H1 (cell line): ENCODE results near the gene MYLIP. TPM values are rescaled to one million over a fixed set of nuclear protein-coding genes. Genes with fewer than 3 reads are reported as not detected.
A peak's percentile ranks its signal among the peaks of the same experiment; 100 is the strongest.

Source experiments
- CTCF ChIA-PET: fragments of 300-600 bp; sonication (Branson Sonifier 250); formaldehyde crosslinking; loops from one replicate; lab custom pipeline; 2021; ENCODE audit not compliant: partially characterized antibody; lab: Charles Lee
- POLR2A ChIA-PET: fragments of 300-600 bp; sonication (Branson Sonifier 250); formaldehyde crosslinking; loops from one replicate; lab custom pipeline; 2021; ENCODE audit warnings: inconsistent platforms; ENCODE audit not compliant: partially characterized antibody; lab: Charles Lee
- DNase-seq, 2 experiments: peaks; one replicate each; pipeline versions ENCODE4 v3.0.0 to v3.0.0-alpha.2; 2010 to 2022; ENCODE audit warnings: low spot score in 2 of 2, low read depth in 1 of 2, mixed read lengths in 1 of 2
- FAIRE-seq: peaks from 2 replicates; lab custom pipeline; 2011; peaks lifted over from hg19 to GRCh38; lab: Jason Lieb, UNC
- H2AFZ ChIP-seq: 2 replicates; pipeline ENCODE4 v1.8.1; 2012; ENCODE audit warnings: low read length, inconsistent platforms
- H2AK5ac ChIP-seq: 2 replicates; pipeline ENCODE4 v1.6.1; 2013; ENCODE audit warnings: low read depth, low read length
- H2BK120ac ChIP-seq: replicated peaks from 2 replicates; pipeline ENCODE3; 2013; ENCODE audit warnings: low read depth, low read length, inconsistent platforms
- H2BK12ac ChIP-seq: 2 replicates; pipeline ENCODE4 v1.6.1; 2013; ENCODE audit warnings: low read depth, low read length
- H2BK15ac ChIP-seq: 2 replicates; pipeline ENCODE4 v1.6.1; 2013; ENCODE audit warnings: low read length
- H2BK20ac ChIP-seq: 2 replicates; pipeline ENCODE4 v1.6.1; 2013; ENCODE audit warnings: low read length
- H2BK5ac ChIP-seq: 2 replicates; pipeline ENCODE4 v1.6.1; 2013; ENCODE audit warnings: low read depth, low read length
- H3K14ac ChIP-seq: 2 replicates; pipeline ENCODE4 v1.6.1; 2013; ENCODE audit warnings: inconsistent platforms; ENCODE audit not compliant: insufficient read length
- H3K18ac ChIP-seq: 2 replicates; pipeline ENCODE4 v1.6.1; 2013; ENCODE audit warnings: low read length; ENCODE audit errors: extremely low read depth
- H3K23ac ChIP-seq: 2 replicates; pipeline ENCODE4 v1.6.1; 2013; ENCODE audit warnings: inconsistent platforms; ENCODE audit not compliant: insufficient read length
- H3K23me2 ChIP-seq: 2 replicates; pipeline ENCODE4 v1.6.1; 2013; ENCODE audit warnings: low read depth, low read length
- H3K27ac ChIP-seq: 2 replicates; pipeline ENCODE4 v1.6.1; 2011; ENCODE audit warnings: low read depth, low read length, inconsistent platforms
- H3K27me3 ChIP-seq, 4 experiments: replicated peaks in 1 of 4; 1 replicate in 1 of 4; 2 replicates in 3 of 4; pipeline versions ENCODE4 v1.6.1 to v1.8.1; 2011 to 2013; ENCODE audit warnings: low read length in 3 of 4, mild to moderate bottlenecking in 3 of 4, inconsistent platforms in 2 of 4, mixed read lengths in 2 of 4, moderate library complexity in 1 of 4; ENCODE audit not compliant: control insufficient read depth in 3 of 4, insufficient read depth in 3 of 4; ENCODE audit errors: extremely low read depth in 1 of 4
- H3K36me3 ChIP-seq, 4 experiments: 2 replicates each; pipeline versions ENCODE4 v1.6.1 to v1.8.1; 2011 to 2013; ENCODE audit warnings: mild to moderate bottlenecking in 4 of 4, low read length in 3 of 4, moderate library complexity in 2 of 4, control low read depth in 1 of 4, inconsistent platforms in 1 of 4; ENCODE audit not compliant: insufficient read depth in 4 of 4, control insufficient read depth in 2 of 4
- H3K4ac ChIP-seq: replicated peaks from 2 replicates; pipeline ENCODE3; 2013; ENCODE audit warnings: low read length, low read depth, mixed read lengths, inconsistent platforms; ENCODE audit not compliant: insufficient read length
- H3K4me1 ChIP-seq, 4 experiments: replicated peaks in 1 of 4; 1 replicate in 1 of 4; 2 replicates in 3 of 4; pipeline versions ENCODE4 v1.6.1 to v1.8.1; 2011 to 2013; ENCODE audit warnings: low read length in 3 of 4, inconsistent platforms in 2 of 4, mixed read lengths in 1 of 4; ENCODE audit not compliant: insufficient read depth in 4 of 4, control insufficient read depth in 3 of 4
- H3K4me2 ChIP-seq, 2 experiments: 2 replicates each; pipeline versions ENCODE4 v1.6.1 to v1.8.1; 2011 to 2013; ENCODE audit warnings: low read depth in 2 of 2, low read length in 2 of 2, control low read depth in 1 of 2, inconsistent platforms in 1 of 2, mild to moderate bottlenecking in 1 of 2; ENCODE audit not compliant: insufficient read depth in 1 of 2
- H3K4me3 ChIP-seq, 4 experiments: fragments of 200-600, 300-600 bp in 1 of 4; sonication (generic), shearing (Covaris generic), sonication (Bioruptor Twin) in 1 of 4; 2 replicates each; pipeline versions ENCODE4 v1.5.1 to v1.8.1; 2011 to 2016; ENCODE audit warnings: low read length in 4 of 4, low read depth in 3 of 4, control low read depth in 2 of 4, inconsistent platforms in 2 of 4, mild to moderate bottlenecking in 2 of 4, mixed read lengths in 1 of 4, moderate library complexity in 1 of 4; ENCODE audit not compliant: insufficient read depth in 2 of 4; ENCODE audit errors: extremely low read depth in 1 of 4
- H3K56ac ChIP-seq: replicated peaks from 2 replicates; pipeline ENCODE3; 2013; ENCODE audit warnings: low read depth, mild to moderate bottlenecking, mixed read lengths, low read length, inconsistent platforms; ENCODE audit not compliant: insufficient read length
- H3K79me1 ChIP-seq: 2 replicates; pipeline ENCODE4 v1.6.1; 2013; ENCODE audit warnings: low read depth, low read length, control low read depth
- H3K79me2 ChIP-seq, 2 experiments: 2 replicates each; pipeline versions ENCODE4 v1.6.1 to v1.8.1; 2012 to 2013; ENCODE audit warnings: low read length in 2 of 2, mild to moderate bottlenecking in 2 of 2, inconsistent platforms in 1 of 2; ENCODE audit not compliant: insufficient read depth in 2 of 2, control insufficient read depth in 1 of 2
- H3K9ac ChIP-seq, 4 experiments: replicated peaks in 1 of 4; 1 replicate in 1 of 4; 2 replicates in 3 of 4; pipeline versions ENCODE4 v1.6.1 to v1.8.1; 2011 to 2013; ENCODE audit warnings: low read depth in 3 of 4, low read length in 3 of 4, control low read depth in 2 of 4, mild to moderate bottlenecking in 2 of 4, moderate library complexity in 2 of 4, inconsistent platforms in 1 of 4; ENCODE audit errors: extremely low read depth in 1 of 4
- H3K9me3 ChIP-seq, 2 experiments: 2 replicates each; pipeline versions ENCODE4 v1.6.1 to v1.8.1; 2012 to 2013; ENCODE audit warnings: mild to moderate bottlenecking in 2 of 2, moderate library complexity in 2 of 2, control low read depth in 1 of 2, inconsistent platforms in 1 of 2, low read depth in 1 of 2, low read length in 1 of 2, mixed read lengths in 1 of 2; ENCODE audit not compliant: insufficient read depth in 2 of 2
- H4K20me1 ChIP-seq, 2 experiments: replicated peaks in 1 of 2; 2 replicates each; pipeline versions ENCODE3 to v1.8.1; 2011 to 2013; ENCODE audit warnings: inconsistent platforms in 2 of 2, low read length in 2 of 2, mild to moderate bottlenecking in 1 of 2; ENCODE audit not compliant: insufficient read depth in 2 of 2, control insufficient read depth in 1 of 2
- H4K5ac ChIP-seq: 2 replicates; pipeline ENCODE4 v1.6.1; 2013; ENCODE audit warnings: low read length, low read depth, mixed read lengths, inconsistent platforms; ENCODE audit not compliant: insufficient read length
- H4K8ac ChIP-seq: 2 replicates; pipeline ENCODE4 v1.8.0; 2013; ENCODE audit warnings: mild to moderate bottlenecking, moderate library complexity, low read length, inconsistent platforms; ENCODE audit not compliant: insufficient read depth; ENCODE audit errors: extremely low read depth
- H4K91ac ChIP-seq: replicated peaks from 2 replicates; pipeline ENCODE3; 2013; ENCODE audit warnings: low read length, mixed read lengths, inconsistent platforms; ENCODE audit not compliant: insufficient read length
- ASH2L ChIP-seq: fragments of 200-600, 300-600 bp; sonication (generic); IDR thresholded peaks from one replicate; pipeline ENCODE4 v1.7.1; 2017; ENCODE audit warnings: low read length
- BCL11A ChIP-seq, 2 experiments: IDR thresholded peaks; one replicate each; pipeline ENCODE4 v1.6.1; 2011; ENCODE audit warnings: low read depth in 2 of 2, low read length in 2 of 2, mild to moderate bottlenecking in 2 of 2
- HDAC6 ChIP-seq: IDR thresholded peaks from one replicate; pipeline ENCODE4 v1.7.1; 2012; ENCODE audit warnings: low read depth, mild to moderate bottlenecking, inconsistent platforms, low read length, moderate library complexity
- KDM4A ChIP-seq: IDR thresholded peaks from one replicate; pipeline ENCODE4 v1.7.1; 2012; ENCODE audit warnings: low read depth, mild to moderate bottlenecking, moderate library complexity, low read length, inconsistent platforms; ENCODE audit not compliant: severe bottlenecking
- MAFK ChIP-seq: IDR thresholded peaks from 2 replicates; pipeline ENCODE4 v1.6.1; 2012; ENCODE audit warnings: low read depth, mild to moderate bottlenecking, improper control_type of control experiment, low read length
- NRF1 ChIP-seq: IDR thresholded peaks from 2 replicates; pipeline ENCODE4 v1.6.1; 2011; ENCODE audit warnings: mild to moderate bottlenecking, low read depth, low read length, improper control_type of control experiment
- POU5F1 ChIP-seq: IDR thresholded peaks from 2 replicates; pipeline ENCODE4 v1.6.1; 2011; ENCODE audit warnings: low read depth, mild to moderate bottlenecking, low read length, moderate library complexity
- RAD21 ChIP-seq, 2 experiments: IDR thresholded peaks in 1 of 2; conservative IDR thresholded peaks in 1 of 2; 2 replicates each; pipeline ENCODE4 v1.6.1; 2011; ENCODE audit warnings: low read depth in 2 of 2, low read length in 2 of 2, improper control_type of control experiment in 1 of 2, inconsistent platforms in 1 of 2, mild to moderate bottlenecking in 1 of 2, moderate library complexity in 1 of 2
- RFX5 ChIP-seq: IDR thresholded peaks from 2 replicates; pipeline ENCODE4 v1.6.1; 2011; ENCODE audit warnings: low read depth, low read length, improper control_type of control experiment, borderline replicate concordance
- SAP30 ChIP-seq: fragments of 300-600 bp; sonication (generic); IDR thresholded peaks from 2 replicates; pipeline ENCODE4 v1.7.1; 2012; ENCODE audit warnings: low read length, moderate library complexity, mild to moderate bottlenecking, inconsistent platforms; ENCODE audit not compliant: insufficient read depth, insufficient replicate concordance
- SIX5 ChIP-seq: IDR thresholded peaks from 2 replicates; pipeline ENCODE4 v1.6.1; 2011; ENCODE audit warnings: mild to moderate bottlenecking, low read depth, low read length
- SRF ChIP-seq: IDR thresholded peaks from 2 replicates; pipeline ENCODE4 v1.6.1; 2011; ENCODE audit warnings: mild to moderate bottlenecking, low read depth, low read length, moderate library complexity
- TCF12 ChIP-seq: IDR thresholded peaks from 2 replicates; pipeline ENCODE4 v1.6.1; 2011; ENCODE audit warnings: low read depth, mild to moderate bottlenecking, low read length
- WGBS, 2 experiments: shearing (Covaris generic) in 1 of 2; methylation state at CpG; one replicate each; pipeline versions ENCODE4 v1.1.6 to v1.1.7; 2013 to 2015; ENCODE audit warnings: low lambda C conversion rate in 2 of 2, mixed read lengths in 2 of 2, inconsistent platforms in 1 of 2, low coverage in 1 of 2, missing lambda C conversion rate in 1 of 2; ENCODE audit not compliant: insufficient replicate concordance in 2 of 2, insufficient coverage in 1 of 2, insufficient read length in 1 of 2; ENCODE audit errors: extremely low coverage in 1 of 2, missing lambda C conversion rate in 1 of 2; 5-methylcytosine and 5-hydroxymethylcytosine counted together
- polyA plus RNA-seq, 7 experiments: library from polyadenylated mRNA; depleted of rRNA in 3 of 7; stranded (reverse) in 5 of 7; unstranded in 2 of 7; fragments of >200 nt in 5 of 7; fragments of 200-250 nt in 2 of 7; gene quantifications; 1 replicate in 5 of 7; 2 replicates in 1 of 7; 4 replicates in 1 of 7; pipeline versions ENCODE4 v1.2.1 to v1.2.3, GENCODE V29; 2011 to 2013; ENCODE audit warnings: missing spikeins in 2 of 7, mixed read lengths in 2 of 7
- total RNA-seq: library from RNA; stranded (reverse); fragmentation: NEBNext Ultra II Directional; extraction: Animal tissue kit (Norgen Biotek cat#: 25700); gene quantifications from 2 replicates; pipeline ENCODE4 v1.2.1, GENCODE V29; 2021
- TF ChIP-seq, protein P1 (sequence below): IDR thresholded peaks from 2 replicates; pipeline ENCODE4 v1.6.1; 2011; ENCODE audit warnings: low read depth, mild to moderate bottlenecking, low read length; ENCODE audit not compliant: insufficient read depth

The MYLIP gene
- total and polyA plus RNA-seq, 2 of the 8 experiments (the other 6 are each of a cell fraction or from before 2014, with no cell fraction given), result 21.1 to 26.9 TPM

GRCh38 chr6:16168858-16169257 is 40.0 kb downstream of the MYLIP start:
- no peak overlapping the region for H3K4ac ChIP-seq
- H3K4me1 ChIP-seq, result no peaks in the 10 kb centered on the region
- FAIRE-seq (peak; percentile 78), DNase-seq (no peak)
- no peak overlapping the region for H3K4me2 ChIP-seq
- H3K56ac ChIP-seq, result no peak overlapping the region
- no peaks in the 10 kb centered on the region for H4K20me1 ChIP-seq
- no peaks in the 10 kb centered on the region for H3K23me2 ChIP-seq
- no peak overlapping the region for H4K91ac ChIP-seq
- H4K8ac ChIP-seq, result no peak overlapping the region
- no peak overlapping the region for H3K9ac ChIP-seq
- no peaks in the 10 kb centered on the region for H3K79me2 ChIP-seq
- no peaks in the 10 kb centered on the region for H3K79me1 ChIP-seq
- no peak overlapping the region for H3K27ac ChIP-seq
- no peak overlapping the region for H2BK120ac ChIP-seq
- WGBS, 2 experiments, result 58% methylated on average over 3 of the region's 3 CpGs; no CpG with 5 or more reads in 1 of the 2 experiments
- H3K4me3 ChIP-seq, result no peak overlapping the region
- H3K18ac ChIP-seq, result no peak overlapping the region
- no peak overlapping the region for H3K23ac ChIP-seq
- no peak overlapping the region for H2BK12ac ChIP-seq
- no peak overlapping the region for H2AFZ ChIP-seq
- no peak overlapping the region for H2BK15ac ChIP-seq
- H3K9me3 ChIP-seq, result no peaks in the 10 kb centered on the region
- H2AK5ac ChIP-seq, result no peak overlapping the region
- H2BK5ac ChIP-seq, result no peak overlapping the region
- no peak overlapping the region for H2BK20ac ChIP-seq
- H3K27me3 ChIP-seq, result no peaks in the 10 kb centered on the region; a peak in 1 of 7 replicates
- H3K14ac ChIP-seq, result no peak overlapping the region
- ChIA-PET CTCF (interaction anchor here (0.6 to 1.8 kb wide), 22 partner anchors 11 to 525 kb away, joined by 3 to 14 read pairs (median 3); partner anchors contain the start of gene MYLIP), POLR2A (no interaction called here)
- no peak overlapping the region for H4K5ac ChIP-seq
- H3K36me3 ChIP-seq, result no peaks in the 10 kb centered on the region
- TF ChIP-seq POU5F1, result no peak
- TF ChIP-seq BCL11A (IDR thresholded peaks at IDR 0.05; ENCODE audit: low read depth in 2 of 2, low read length in 2 of 2), result no peak
- TF ChIP-seq MAFK, result no peak
- TF ChIP-seq HDAC6, result no peak
- no peak for TF ChIP-seq TCF12
- TF ChIP-seq SAP30, result no peak
- no peak for TF ChIP-seq NRF1
- TF ChIP-seq SRF, result no peak
- no peak for TF ChIP-seq SIX5
- TF ChIP-seq, protein P1, sequence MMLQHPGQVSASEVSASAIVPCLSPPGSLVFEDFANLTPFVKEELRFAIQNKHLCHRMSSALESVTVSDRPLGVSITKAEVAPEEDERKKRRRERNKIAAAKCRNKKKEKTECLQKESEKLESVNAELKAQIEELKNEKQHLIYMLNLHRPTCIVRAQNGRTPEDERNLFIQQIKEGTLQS, result no peak
- no peak for TF ChIP-seq RFX5
- TF ChIP-seq KDM4A, result no peak
- TF ChIP-seq RAD21 (IDR thresholded peaks at IDR 0.05 in 1 of 2, conservative IDR thresholded peaks at IDR 0.05 in 1 of 2; ENCODE audit: low read depth in 2 of 2, low read length in 2 of 2), result peak; percentile 82 to 88
- TF ChIP-seq ASH2L, result no peak
